NB4 (cell line): Measurements from ENCODE around the gene ARHGAP4.

Source experiments
- CTCF ChIP-seq: IDR thresholded peaks from one replicate; pipeline ENCODE4 v1.5.1; 2012; ENCODE audit warnings: low read depth, low read length
- MAX ChIP-seq: IDR thresholded peaks from 2 replicates; pipeline ENCODE4 v1.6.1; 2011; ENCODE audit warnings: low read depth, low read length
- POLR2A ChIP-seq: IDR thresholded peaks from 2 replicates; pipeline ENCODE4 v1.6.1; 2011; ENCODE audit warnings: mild to moderate bottlenecking; ENCODE audit not compliant: insufficient read length; ENCODE audit errors: extremely low read depth

- TF ChIP-seq CTCF (no peak), MAX (no peak), POLR2A (no peak)
These were observed 28.6 kb upstream of the ARHGAP4 start for GRCh38 chrX:153954558-153955227.
